Eye (tissue), 1 donor: ENCODE data around the gene ANXA5.
A peak's percentile ranks its signal among the peaks of the same experiment; 100 is the strongest.
"Not testable (repeated sequence)": the region's sequence is repeated elsewhere in the genome, so short reads cannot be mapped to it uniquely, and the experiment has no call there.

Experiments
- DNase-seq: peaks from one replicate; pipeline ENCODE4 v3.0.0-alpha.2; 2015

The ANXA5 gene

DNA sequence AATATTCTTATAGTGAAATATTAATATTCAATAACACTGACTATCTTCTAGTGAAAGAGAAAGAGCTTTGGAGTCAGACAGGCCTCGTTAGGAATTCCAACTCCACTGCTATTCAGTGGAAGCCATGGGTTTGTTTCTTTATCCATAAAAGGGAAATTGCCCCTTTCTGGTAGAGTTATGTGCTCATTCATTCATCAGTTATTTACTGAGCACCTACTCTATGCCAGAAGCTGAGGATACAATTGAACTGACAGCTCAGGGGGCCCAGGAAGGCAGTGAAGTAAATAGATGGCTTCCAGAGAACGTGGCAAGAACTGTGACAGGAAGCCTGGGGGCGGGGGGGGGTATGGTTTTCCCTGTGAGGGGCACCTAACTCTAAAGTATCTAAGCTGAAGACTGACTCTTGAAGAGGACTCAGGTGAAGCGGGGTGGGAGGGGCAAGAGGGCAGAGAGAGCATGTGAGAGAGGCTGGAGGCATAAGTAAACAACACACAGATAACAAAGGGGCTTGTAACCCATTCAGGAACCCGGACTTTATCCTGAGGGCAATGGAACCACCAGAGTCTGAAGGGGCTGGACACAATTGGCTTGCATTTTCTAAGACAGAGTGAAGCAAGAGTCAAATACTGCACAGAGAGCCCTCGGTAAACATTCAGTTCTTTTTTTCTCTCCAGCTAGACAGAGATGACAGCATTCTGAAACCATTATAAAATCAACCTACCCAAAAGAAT is 20.3 kb downstream of the ANXA5 start:
- DNase-seq: no peak

DNA sequence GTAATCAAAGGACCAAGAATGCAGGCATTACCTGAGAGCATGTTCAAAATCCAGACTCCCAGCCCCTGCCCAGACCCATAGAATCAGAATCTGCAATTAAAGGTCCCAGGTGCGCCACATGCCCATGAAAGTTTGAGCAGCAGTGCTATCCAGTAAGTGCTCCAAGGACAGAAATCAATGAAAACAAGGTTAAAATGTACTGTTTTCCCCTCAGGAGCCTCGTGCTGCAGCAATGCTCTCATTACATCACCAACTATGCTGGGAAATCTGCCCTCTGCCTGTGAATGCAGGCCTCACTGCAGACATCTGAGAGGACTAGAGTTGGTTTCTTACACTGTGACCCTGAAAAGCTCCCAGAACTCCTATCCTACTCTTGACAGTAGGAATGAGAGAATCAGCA is 21.1 kb downstream of the ANXA5 start:
- peak; percentile 36 for DNase-seq

GRCh38 chr4:121674696-121675095 is 22.1 kb downstream of the ANXA5 start:
- DNase-seq: no peak

DNA sequence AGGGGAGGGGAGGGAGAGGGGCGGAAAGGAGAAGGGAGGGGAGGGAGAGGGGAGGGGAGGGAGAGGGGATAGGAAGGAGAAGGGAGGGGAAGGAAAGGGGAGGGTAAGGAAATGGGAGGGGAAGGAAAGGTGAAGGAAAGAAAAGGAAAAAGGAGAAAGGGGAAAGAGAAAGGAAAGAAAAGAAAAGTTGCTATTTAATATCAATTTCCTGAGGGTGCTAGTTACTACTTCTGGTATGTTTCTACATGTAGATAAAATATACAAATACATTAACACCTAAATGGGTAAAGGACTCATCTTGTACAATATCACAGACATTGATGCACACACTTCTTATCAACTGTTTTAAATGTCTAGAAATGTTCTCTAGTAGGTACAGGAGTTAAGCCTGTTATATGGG is 22.6 kb downstream of the ANXA5 start:
- no peak for DNase-seq

DNA sequence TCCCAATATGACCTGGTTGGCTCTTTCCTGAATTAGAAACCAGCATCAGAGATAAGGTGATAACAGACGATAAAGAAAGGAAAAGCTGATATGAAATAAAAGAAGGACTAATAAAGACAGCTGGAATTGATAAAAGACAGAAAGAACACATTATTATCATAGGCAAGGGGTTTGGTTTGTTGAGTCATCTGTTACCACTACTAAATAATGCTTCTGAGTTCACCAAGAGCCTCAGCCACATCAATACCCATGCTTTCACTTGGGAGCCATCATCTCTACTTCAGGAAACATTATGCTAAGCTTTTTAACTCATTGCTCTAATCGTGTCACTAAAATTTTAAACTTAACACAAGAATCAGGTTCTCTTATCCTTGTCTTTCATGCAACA is 27.6 kb downstream of the ANXA5 start:
- DNase-seq: no peak

- peak; percentile 38 for DNase-seq
These were observed 28.2 kb downstream of the ANXA5 start for GRCh38 chr4:121668368-121669162.

DNA sequence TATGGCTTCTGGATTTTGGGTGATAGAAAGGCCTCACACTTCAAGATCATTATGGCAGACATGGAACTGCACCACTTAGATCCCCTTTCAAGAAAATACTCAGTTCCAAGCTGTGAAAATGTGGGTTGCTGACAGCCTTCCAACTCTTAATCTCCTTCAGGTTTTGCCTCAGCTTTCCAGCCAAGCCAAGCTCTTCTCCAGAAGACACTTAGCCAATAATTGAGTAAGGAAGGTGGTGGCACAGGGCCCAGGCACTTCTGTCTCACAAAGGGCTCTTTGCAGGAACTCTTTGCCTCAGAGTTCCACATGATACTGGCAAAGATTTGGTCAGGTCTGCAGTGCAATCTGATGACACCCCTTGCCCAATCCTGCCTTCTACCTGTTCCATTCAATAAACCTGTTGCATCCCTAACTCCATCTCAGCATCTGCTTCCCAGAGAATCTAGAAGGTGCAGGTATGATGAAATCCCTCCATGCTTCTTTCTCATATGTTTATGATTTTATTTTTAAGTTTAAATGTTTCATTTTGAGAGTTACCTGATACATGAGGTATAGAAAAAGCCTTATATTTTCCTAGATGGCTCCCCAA is 30.6 kb downstream of the ANXA5 start:
- no peak for DNase-seq

DNA sequence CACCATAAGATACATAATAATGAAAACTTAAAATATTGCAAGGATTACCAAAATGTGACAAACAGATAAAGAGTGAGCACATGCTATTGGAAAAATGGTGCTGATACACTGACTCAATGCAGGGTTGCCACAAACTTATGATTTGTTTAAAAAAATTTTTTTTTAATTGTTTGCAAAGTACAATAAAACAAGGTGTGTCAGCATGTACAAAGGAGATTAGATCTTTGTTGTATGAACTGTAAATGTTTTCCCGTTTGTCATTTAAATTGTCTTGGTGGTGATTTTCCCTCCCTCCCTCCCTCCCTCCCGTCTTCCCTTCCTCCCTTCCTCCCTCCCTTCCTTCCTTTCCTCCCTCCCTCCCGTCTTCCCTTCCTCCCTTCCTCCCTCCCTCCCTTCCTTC is 31.4 kb downstream of the ANXA5 start:
- no peak for DNase-seq

GRCh38 chr4:121662225-121662624 is 34.6 kb downstream of the ANXA5 start:
- DNase-seq: no peak

- DNase-seq: not testable (repeated sequence)
These were observed 36.4 kb downstream of the ANXA5 start for GRCh38 chr4:121660175-121660933.

DNA sequence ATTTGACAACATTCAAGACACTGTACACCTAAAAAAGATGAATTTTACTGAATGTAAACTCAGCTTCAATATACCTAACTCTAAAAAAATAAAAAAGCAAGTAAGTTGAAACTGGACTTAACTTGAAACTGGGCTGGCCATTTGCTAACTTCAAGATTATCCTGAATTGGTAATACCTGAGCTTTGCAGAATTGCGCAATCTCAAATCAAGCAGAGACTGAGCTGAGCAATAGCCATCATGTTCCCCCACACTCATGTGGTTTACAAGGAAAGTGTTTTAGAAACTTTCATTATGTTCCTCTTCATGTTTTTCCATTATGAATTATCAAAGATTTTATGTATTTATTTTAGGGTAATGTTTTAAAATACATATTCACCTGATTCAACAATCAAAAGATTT is 38.7 kb downstream of the ANXA5 start:
- no peak for DNase-seq

DNA sequence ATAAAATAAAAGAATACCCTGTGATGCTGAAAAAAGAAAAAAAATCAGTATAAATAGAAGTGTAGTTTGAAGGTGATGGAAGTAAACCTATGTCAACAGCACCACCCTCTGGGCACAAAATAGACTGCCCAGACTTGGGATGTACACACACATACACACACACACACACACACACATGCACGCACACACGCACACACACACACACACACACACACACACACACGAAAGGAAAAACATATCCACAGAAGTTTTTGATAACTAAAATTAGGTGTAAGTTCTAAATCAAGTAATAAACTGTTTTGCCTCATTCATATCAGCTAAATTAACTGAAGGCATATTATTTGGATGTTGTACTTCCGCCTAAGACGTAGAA is 40.5 kb downstream of the ANXA5 start:
- DNase-seq: peak; percentile 82

DNA sequence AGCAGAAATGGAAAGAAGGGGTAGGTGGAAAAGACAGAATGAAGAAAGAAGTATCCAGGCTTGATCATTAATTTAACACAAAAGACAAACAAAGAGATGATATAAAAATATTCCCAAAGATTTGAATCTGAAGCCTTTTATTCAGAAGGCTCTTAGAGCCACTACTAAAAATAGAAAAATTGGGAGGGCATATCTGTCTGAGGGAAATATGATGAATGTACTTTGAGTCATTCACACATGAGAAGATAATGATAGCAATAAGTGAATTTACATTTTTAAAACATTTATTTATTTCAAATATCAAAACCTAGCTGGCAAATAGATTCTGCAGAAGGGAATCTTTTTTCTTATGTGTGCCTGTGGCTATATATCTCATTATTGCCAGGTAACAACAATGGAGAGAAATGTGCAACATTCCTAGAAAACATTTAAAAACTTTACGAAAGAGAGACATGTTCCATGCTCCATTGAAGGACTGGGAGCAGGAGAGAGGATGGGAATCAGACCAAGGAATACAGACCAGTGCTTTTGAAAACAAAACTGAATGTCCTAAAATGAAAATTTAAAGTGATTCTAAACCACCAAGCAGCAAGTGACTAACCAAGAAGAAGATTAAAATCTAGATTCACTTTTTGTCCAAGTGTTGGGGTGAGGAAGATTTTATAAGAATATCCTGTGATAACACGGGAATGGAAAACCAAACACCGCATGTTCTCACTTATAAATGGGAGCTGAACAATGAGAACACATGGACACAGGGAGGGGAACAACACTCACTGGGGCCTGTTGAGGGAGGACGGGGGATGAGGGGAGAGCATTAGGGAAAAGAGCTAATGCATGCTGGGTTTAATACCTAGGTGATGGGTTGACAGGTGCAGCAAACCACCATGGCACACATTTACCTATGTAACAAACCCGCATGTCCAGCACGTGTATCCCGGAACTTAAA is 41.2 kb downstream of the ANXA5 start:
- peak; percentile 10 for DNase-seq

DNA sequence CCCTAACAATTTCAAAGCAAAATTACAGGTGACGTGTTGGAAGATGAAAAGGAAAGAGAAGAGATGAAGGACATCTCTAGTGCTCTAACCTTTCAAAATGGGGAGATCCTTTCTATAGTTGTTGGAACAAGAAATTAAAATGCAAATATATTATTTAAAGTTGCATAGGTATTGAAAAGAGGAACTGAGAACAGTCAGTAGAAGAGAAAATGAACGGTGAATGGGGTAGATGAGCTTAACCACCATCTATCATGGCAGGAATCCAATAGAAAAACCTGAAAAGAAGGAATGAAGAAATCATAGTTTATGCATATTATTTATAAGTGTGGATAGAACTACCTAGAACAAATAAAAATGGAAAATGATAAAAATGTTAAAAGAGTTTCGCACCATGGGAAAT is 42.0 kb downstream of the ANXA5 start:
- DNase-seq: no peak

DNA sequence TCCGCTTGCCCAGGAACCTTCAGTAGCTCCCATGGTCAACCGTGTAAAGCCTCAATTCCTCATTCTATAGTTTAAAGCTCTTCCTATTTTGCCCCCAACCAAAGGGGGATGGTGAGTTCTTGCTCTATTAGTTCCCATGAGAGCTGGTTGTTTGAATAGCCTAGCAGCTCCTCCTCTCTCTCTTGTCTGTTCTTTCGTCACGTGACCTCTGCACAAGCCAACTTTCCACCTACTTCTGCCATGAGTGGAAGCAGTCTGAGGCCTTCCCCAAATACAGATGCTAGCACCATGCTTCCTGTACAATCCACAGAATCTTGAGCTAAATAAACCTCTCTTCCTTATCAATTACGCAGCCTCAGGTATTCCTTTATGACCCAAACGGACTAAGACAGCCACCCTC is 42.8 kb downstream of the ANXA5 start:
- DNase-seq: no peak

GRCh38 chr4:121653214-121653613 is 43.6 kb downstream of the ANXA5 start:
- no peak for DNase-seq

DNA sequence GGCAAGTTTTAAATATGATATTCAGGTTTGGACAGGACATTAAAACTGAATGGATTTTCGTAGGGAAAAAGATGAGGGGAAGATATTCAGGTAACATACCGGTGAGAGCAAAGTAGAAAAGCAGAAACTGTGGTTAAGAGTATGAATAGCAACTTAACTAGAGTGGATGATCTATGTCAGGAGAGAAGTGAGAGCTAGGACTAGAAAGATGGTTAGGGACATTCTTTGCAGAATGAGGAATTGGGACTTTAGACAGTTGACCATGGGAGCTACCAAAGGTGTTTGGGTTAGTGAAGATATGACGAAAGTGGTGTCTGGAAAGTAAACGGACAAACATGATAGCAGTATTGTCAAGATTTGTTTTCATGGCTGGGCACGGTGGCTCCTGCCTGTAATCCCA is 45.2 kb downstream of the ANXA5 start:
- DNase-seq: no peak

DNA sequence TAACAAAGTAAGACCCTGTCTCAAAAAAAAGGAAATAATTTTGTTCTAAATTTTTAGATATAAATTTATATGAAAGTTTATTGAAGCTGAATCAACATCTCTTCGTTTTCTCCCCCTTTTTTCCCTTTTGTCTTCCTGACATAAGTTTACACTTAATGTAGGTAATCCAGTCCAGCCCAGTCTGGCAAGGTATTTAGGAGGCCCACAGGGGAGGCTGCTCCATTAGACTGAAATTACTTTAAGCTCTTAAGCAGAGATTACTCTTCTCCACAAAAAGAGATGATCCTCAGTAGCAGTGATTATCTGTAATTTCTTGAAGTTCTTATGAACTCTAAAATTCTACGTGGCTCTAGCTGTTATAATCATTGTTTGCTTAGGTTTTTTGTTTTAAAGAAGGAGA is 46.0 kb downstream of the ANXA5 start:
- no peak for DNase-seq

DNA sequence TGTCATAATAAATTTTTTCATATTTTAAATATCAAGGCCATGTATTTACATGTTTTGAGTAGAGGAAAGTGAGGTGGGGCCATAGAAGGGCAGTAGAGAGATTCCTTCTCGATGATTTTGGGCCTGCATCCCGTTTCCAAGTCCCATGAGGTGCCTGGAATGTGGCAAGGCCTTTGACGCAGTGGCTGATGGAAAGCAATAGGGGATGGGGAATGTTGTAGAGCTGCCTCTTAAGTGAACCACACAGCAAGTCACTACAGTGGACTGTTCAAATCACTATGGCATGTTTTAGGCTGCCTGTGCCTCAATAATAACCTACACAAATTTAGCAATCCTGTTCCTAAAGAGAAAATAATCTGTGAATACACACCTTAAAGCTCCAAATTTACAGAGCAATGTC is 48.3 kb downstream of the ANXA5 start:
- DNase-seq: no peak

- DNase-seq: no peak
These were observed 53.7 kb downstream of the ANXA5 start for GRCh38 chr4:121642876-121643585.

- DNase-seq: no peak
These were observed 54.5 kb downstream of the ANXA5 start for GRCh38 chr4:121642292-121642691.

DNA sequence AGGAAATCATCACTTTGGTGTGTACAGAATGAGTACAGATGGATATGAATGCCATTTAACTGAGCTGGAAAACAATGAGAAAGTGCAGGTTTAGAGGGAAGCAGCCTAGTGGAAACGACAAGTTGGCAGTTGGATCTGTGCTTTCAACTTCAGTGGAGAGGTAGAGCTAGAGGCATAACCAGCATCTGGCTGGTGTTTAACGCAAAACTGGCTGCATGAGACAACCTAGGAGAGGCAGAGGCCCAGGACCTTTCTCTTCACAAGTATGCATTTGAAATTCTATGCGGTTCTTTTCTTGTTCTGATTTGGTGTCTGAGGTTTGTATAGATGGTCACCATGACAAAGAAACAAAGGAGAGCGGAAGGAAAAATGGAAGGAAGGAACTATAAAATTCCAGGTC is 63.1 kb downstream of the ANXA5 start:
- peak; percentile 75 for DNase-seq
